B cell (primary cell): ENCODE results near the gene TAF6. TPM values are rescaled to one million over a fixed set of nuclear protein-coding genes. Genes with fewer than 3 reads are reported as not detected.

Source experiments
- ATAC-seq: fragments of 200-7000 bp; cut with Tn5 transposase; one replicate; pipeline ENCODE4 v1.10.0; 2021; ENCODE audit warnings: low read depth, mild to moderate bottlenecking, moderate number of reproducible peaks, moderate library complexity
- CTCF ChIA-PET: fragments of 350-600 bp; sonication (Branson Sonifier 250); formaldehyde crosslinking; loops from one replicate; lab custom pipeline; 2021; ENCODE audit warnings: antibody characterized with exemption, inconsistent platforms; lab: Charles Lee
- POLR2A ChIA-PET: fragments of 350-600 bp; sonication (Branson Sonifier 250); formaldehyde crosslinking; loops from one replicate; lab custom pipeline; 2021; ENCODE audit warnings: antibody characterized with exemption; lab: Charles Lee
- DNase-seq: peaks from one replicate; pipeline ENCODE4 v3.0.0; 2013
- H2AFZ ChIP-seq: 2 replicates; pipeline ENCODE4 v1.6.1; 2012; ENCODE audit warnings: mild to moderate bottlenecking, low read depth, low read length; ENCODE audit not compliant: insufficient read depth, poor library complexity, severe bottlenecking
- H3K27ac ChIP-seq, 2 donors: 1 replicate in 1 of 2; 2 replicates in 1 of 2; pipeline ENCODE4 v1.5.1; 2012 to 2013; ENCODE audit warnings: low read length in 2 of 2, mild to moderate bottlenecking in 2 of 2, moderate library complexity in 1 of 2
- H3K27me3 ChIP-seq, 4 experiments: fragments of 200-600 bp in 1 of 4; sonication (generic) in 1 of 4; replicated peaks in 1 of 4; 1 replicate in 2 of 4; 2 replicates in 2 of 4; pipeline versions ENCODE4 v1.6.1 to v1.7.0; 2013 to 2016; ENCODE audit warnings: low read length in 3 of 4, mild to moderate bottlenecking in 2 of 4, mixed read lengths in 1 of 4, moderate library complexity in 1 of 4; ENCODE audit not compliant: insufficient read depth in 4 of 4, control insufficient read depth in 3 of 4; ENCODE audit errors: control extremely low read depth in 1 of 4
- H3K36me3 ChIP-seq, 2 experiments: replicated peaks in 1 of 2; 1 replicate in 1 of 2; 2 replicates in 1 of 2; pipeline versions ENCODE4 v1.6.1 to v1.7.1; 2013; ENCODE audit warnings: low read length in 1 of 2; ENCODE audit not compliant: insufficient read depth in 2 of 2, control insufficient read depth in 1 of 2; ENCODE audit errors: control extremely low read depth in 1 of 2, extremely low read depth in 1 of 2
- H3K4me1 ChIP-seq, 2 donors: fragments of 200-600 bp in 1 of 2; sonication (generic) in 1 of 2; 1 replicate in 1 of 2; 2 replicates in 1 of 2; pipeline versions ENCODE4 v1.5.1 to v1.6.1; 2013 to 2017; ENCODE audit warnings: low read length in 2 of 2; ENCODE audit not compliant: control insufficient read depth in 2 of 2, insufficient read depth in 2 of 2
- H3K4me2 ChIP-seq: replicated peaks from 2 replicates; pipeline ENCODE3; 2012; ENCODE audit warnings: mild to moderate bottlenecking, low read depth, low read length; ENCODE audit not compliant: poor library complexity, severe bottlenecking
- H3K4me3 ChIP-seq, 5 experiments: fragments of 200-600 bp in 1 of 5; sonication (generic) in 1 of 5; 1 replicate in 3 of 5; 2 replicates in 2 of 5; pipeline versions ENCODE4 v1.5.1 to v1.7.0; 2011 to 2016; ENCODE audit warnings: low read length in 4 of 5, mild to moderate bottlenecking in 4 of 5, low read depth in 2 of 5, control low read depth in 1 of 5, moderate library complexity in 1 of 5; ENCODE audit not compliant: insufficient read depth in 1 of 5; ENCODE audit errors: control extremely low read depth in 1 of 5, extremely low read depth in 1 of 5
- H3K79me2 ChIP-seq: fragments of 200-600 bp; sonication (generic); one replicate; pipeline ENCODE4 v1.6.0; 2016; ENCODE audit warnings: low read length; ENCODE audit not compliant: control insufficient read depth, insufficient read depth
- H3K9ac ChIP-seq: fragments of 200-600 bp; sonication (generic); 2 replicates; pipeline ENCODE4 v1.6.1; 2017; ENCODE audit warnings: mild to moderate bottlenecking, low read length, moderate library complexity
- H3K9me3 ChIP-seq, 3 donors: one replicate each; pipeline versions ENCODE4 v1.6.1 to v1.7.1; 2013; ENCODE audit warnings: low read length in 2 of 3; ENCODE audit not compliant: control insufficient read depth in 2 of 3, insufficient read depth in 1 of 3; ENCODE audit errors: control extremely low read depth in 1 of 3
- H4K20me1 ChIP-seq: 2 replicates; pipeline ENCODE4 v1.6.0; 2012; ENCODE audit warnings: mild to moderate bottlenecking, low read length; ENCODE audit not compliant: insufficient read depth, control insufficient read depth, poor library complexity, severe bottlenecking
- H3K27ac Mint-ChIP-seq: one replicate; pipeline ENCODE4 v1.8.0; 2021; ENCODE audit warnings: mixed read lengths
- H3K27me3 Mint-ChIP-seq: one replicate; pipeline ENCODE4 v1.8.0; 2021; ENCODE audit warnings: mixed read lengths
- H3K4me1 Mint-ChIP-seq: one replicate; pipeline ENCODE4 v1.8.0; 2021; ENCODE audit warnings: mixed read lengths
- H3K4me3 Mint-ChIP-seq: one replicate; pipeline ENCODE4 v1.8.0; 2021; ENCODE audit warnings: mixed read lengths
- H3K9me3 Mint-ChIP-seq: one replicate; pipeline ENCODE4 v1.8.0; 2022; ENCODE audit warnings: mixed read lengths; ENCODE audit not compliant: insufficient read depth
- EZH2 ChIP-seq: IDR thresholded peaks from 2 replicates; pipeline ENCODE4 v1.6.1; 2012; ENCODE audit warnings: borderline replicate concordance, low read depth, mild to moderate bottlenecking, moderate library complexity, low read length; ENCODE audit not compliant: insufficient read depth, poor library complexity, severe bottlenecking
- WGBS: methylation state at CpG from one replicate; pipeline ENCODE4 v1.1.5; 2013; ENCODE audit warnings: missing lambda C conversion rate; ENCODE audit not compliant: insufficient coverage; 5-methylcytosine and 5-hydroxymethylcytosine counted together
- intact Hi-C: fragments of 100-400 bp; cut with micrococcal nuclease; formaldehyde crosslinking; loops from one replicate; pipeline ENCODE4 v1.10.0; 2022
- polyA plus RNA-seq: library from polyadenylated mRNA; depleted of rRNA; stranded (reverse); fragments of >200 nt; gene quantifications from 2 replicates; pipeline ENCODE4 v1.2.3, GENCODE V29; 2012
- total RNA-seq, 2 donors: library from RNA; stranded (reverse); fragments of 120-200 nt in 1 of 2; gene quantifications; 1 replicate in 1 of 2; 2 replicates in 1 of 2; pipeline versions ENCODE4 v1.2.3 to v1.2.4, GENCODE V29; 2013 to 2022
- TF ChIP-seq, protein P1 (sequence below): fragments of 200-600 bp; IDR thresholded peaks from one replicate; pipeline ENCODE4 v1.8.0; 2022; ENCODE audit warnings: antibody characterized with exemption, mild to moderate bottlenecking

Gene TAF6
- total and polyA plus RNA-seq, 2 donors (not counting 1 experiment from before 2014, with no cell fraction given), result 48.3 to 65.8 TPM

- ATAC-seq (no peak), DNase-seq (no peak)
- no peaks in the 10 kb centered on the region for H3K79me2 ChIP-seq
- WGBS, result 99% methylated on average over 6 of the region's 7 CpGs
- no peaks in the 10 kb centered on the region for H4K20me1 ChIP-seq
- ChIA-PET CTCF (no interaction called here), POLR2A (no interaction called here)
- no peak overlapping the region for H2AFZ ChIP-seq
- no peaks in the 10 kb centered on the region for H3K4me1 ChIP-seq
- no peaks in the 10 kb centered on the region for H3K27me3 ChIP-seq
- H3K27me3 Mint-ChIP-seq, result no peaks in the 10 kb centered on the region
- peaks cover 1 to 30% (median 20%) of the 10 kb centered on the region in 3 donors for H3K9me3 ChIP-seq
- no peak overlapping the region for H3K4me3 Mint-ChIP-seq
- TF ChIP-seq EZH2, result no peak
- TF ChIP-seq, protein P1, sequence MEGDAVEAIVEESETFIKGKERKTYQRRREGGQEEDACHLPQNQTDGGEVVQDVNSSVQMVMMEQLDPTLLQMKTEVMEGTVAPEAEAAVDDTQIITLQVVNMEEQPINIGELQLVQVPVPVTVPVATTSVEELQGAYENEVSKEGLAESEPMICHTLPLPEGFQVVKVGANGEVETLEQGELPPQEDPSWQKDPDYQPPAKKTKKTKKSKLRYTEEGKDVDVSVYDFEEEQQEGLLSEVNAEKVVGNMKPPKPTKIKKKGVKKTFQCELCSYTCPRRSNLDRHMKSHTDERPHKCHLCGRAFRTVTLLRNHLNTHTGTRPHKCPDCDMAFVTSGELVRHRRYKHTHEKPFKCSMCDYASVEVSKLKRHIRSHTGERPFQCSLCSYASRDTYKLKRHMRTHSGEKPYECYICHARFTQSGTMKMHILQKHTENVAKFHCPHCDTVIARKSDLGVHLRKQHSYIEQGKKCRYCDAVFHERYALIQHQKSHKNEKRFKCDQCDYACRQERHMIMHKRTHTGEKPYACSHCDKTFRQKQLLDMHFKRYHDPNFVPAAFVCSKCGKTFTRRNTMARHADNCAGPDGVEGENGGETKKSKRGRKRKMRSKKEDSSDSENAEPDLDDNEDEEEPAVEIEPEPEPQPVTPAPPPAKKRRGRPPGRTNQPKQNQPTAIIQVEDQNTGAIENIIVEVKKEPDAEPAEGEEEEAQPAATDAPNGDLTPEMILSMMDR, result no peak
- H3K27ac Mint-ChIP-seq, result no peak overlapping the region
- H3K9me3 Mint-ChIP-seq, result peaks cover 8% of the 10 kb centered on the region
- intact Hi-C loops, result no loop called here
- no peak overlapping the region for H3K4me3 ChIP-seq
- H3K27ac ChIP-seq, result no peak overlapping the region
- no peak overlapping the region for H3K9ac ChIP-seq
- H3K36me3 ChIP-seq, result peaks cover 15 to 30% of the 10 kb centered on the region in 2 experiments
- no peaks in the 10 kb centered on the region for H3K4me1 Mint-ChIP-seq
- H3K4me2 ChIP-seq, result no peak overlapping the region
These were observed 52.2 kb downstream of the TAF6 start for GRCh38 chr7:100066953-100067352.

DNA sequence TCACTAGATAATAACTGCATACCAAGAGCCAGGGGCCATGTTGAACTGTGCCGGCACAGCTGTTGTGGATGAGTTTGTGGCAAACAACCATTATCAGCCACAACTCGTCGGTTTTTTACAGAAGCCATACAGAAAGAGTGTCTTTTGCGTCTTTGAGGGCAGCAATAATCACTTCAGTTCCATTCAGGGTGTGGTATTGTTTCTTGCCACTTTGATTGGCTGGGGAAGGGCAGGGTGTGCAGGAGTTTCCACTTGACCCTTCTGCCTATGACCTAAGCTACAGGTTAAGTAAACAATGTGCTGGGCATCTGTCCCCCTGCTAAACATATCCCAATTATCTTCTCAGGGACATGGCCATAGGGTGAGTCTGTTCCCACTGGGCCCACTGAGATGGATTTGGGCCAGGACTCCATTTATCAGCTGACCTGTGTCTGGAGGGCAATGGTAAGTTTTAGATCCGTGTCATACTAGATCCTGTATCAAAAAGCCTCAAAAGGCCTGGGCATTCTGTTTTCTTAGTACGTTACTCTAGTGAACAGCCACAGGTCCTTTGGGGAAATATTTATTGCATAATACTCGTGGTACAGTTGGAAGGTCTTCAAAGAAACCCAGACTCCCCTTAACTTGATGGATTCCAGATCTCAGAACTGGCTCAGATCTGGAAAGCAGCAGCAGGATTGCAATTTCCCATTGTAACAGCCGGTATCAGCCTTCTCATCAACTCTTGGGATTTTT, 53.5 kb downstream of the TAF6 start:
- no peaks in the 10 kb centered on the region for H3K27me3 Mint-ChIP-seq
- H3K27ac Mint-ChIP-seq, result no peak overlapping the region
- no peak overlapping the region for H3K4me3 Mint-ChIP-seq
- peaks cover 0 to 17% (median 7%) of the 10 kb centered on the region in 3 donors for H3K9me3 ChIP-seq
- no peak overlapping the region for H2AFZ ChIP-seq
- intact Hi-C loops, result no loop called here
- 96% methylated on average over 5 of the region's 8 CpGs for WGBS
- ATAC-seq (no peak), DNase-seq (no peak)
- no peak overlapping the region for H3K9ac ChIP-seq
- ChIA-PET CTCF (no interaction called here), POLR2A (interaction anchor here (0.6 kb wide), 1 partner anchor 40 kb away, joined by 7 read pairs; no protein-coding TSS in a partner anchor)
- H3K36me3 ChIP-seq, result peaks cover 2 to 17% of the 10 kb centered on the region in 2 experiments
- no peaks in the 10 kb centered on the region for H3K27me3 ChIP-seq
- H3K4me1 ChIP-seq, result no peaks in the 10 kb centered on the region
- no peaks in the 10 kb centered on the region for H3K9me3 Mint-ChIP-seq
- H3K4me3 ChIP-seq, result no peak overlapping the region
- no peaks in the 10 kb centered on the region for H3K79me2 ChIP-seq
- no peaks in the 10 kb centered on the region for H4K20me1 ChIP-seq
- H3K27ac ChIP-seq, result no peak overlapping the region
- H3K4me2 ChIP-seq, result no peak overlapping the region
- H3K4me1 Mint-ChIP-seq, result no peaks in the 10 kb centered on the region
- TF ChIP-seq, protein P1, result no peak
- no peak for TF ChIP-seq EZH2
